GM23338 (cell line): ENCODE results near the gene GALNT7. TPM values are rescaled to one million over a fixed set of nuclear protein-coding genes. Genes with fewer than 3 reads are reported as not detected.

Experiments
- ATAC-seq: fragments of 200-7000 bp; cut with Tn5 transposase; 3 replicates; pipeline ENCODE4 v1.9.1; 2020
- DNase-seq: peaks from one replicate; pipeline ENCODE4 v3.0.0-alpha.2; 2015; ENCODE audit warnings: low spot score
- H2AFZ ChIP-seq: fragments of 200-600 bp; sonication (generic); 2 replicates; pipeline ENCODE4 v1.8.0; 2016; ENCODE audit warnings: antibody characterized with exemption, mild to moderate bottlenecking, moderate library complexity
- H3F3A ChIP-seq: fragments of 200-600 bp; sonication (generic); replicated peaks from 2 replicates; pipeline ENCODE4 v1.8.0; 2017; ENCODE audit warnings: antibody characterized with exemption, mixed run types, low read depth
- H3K27ac ChIP-seq: fragments of 200-600 bp; sonication (generic); 2 replicates; pipeline ENCODE4 v1.6.1; 2016; ENCODE audit warnings: low read depth
- H3K27me3 ChIP-seq: fragments of 200-600 bp; sonication (generic); 2 replicates; pipeline ENCODE4 v1.8.0; 2016; ENCODE audit warnings: mild to moderate bottlenecking, mixed run types, moderate library complexity; ENCODE audit not compliant: insufficient read depth
- H3K36me3 ChIP-seq: fragments of 200-600 bp; sonication (generic); 2 replicates; pipeline ENCODE4 v1.8.0; 2016; ENCODE audit warnings: mild to moderate bottlenecking; ENCODE audit not compliant: insufficient read depth
- H3K4me1 ChIP-seq: fragments of 200-600 bp; sonication (generic); 2 replicates; pipeline ENCODE4 v1.8.0; 2016; ENCODE audit warnings: mild to moderate bottlenecking, moderate library complexity; ENCODE audit not compliant: insufficient read depth
- H3K4me2 ChIP-seq: fragments of 200-600 bp; sonication (generic); 2 replicates; pipeline ENCODE4 v1.7.1; 2017; ENCODE audit warnings: mixed run types
- H3K4me3 ChIP-seq: fragments of 200-600 bp; sonication (generic); 2 replicates; pipeline ENCODE4 v1.6.1; 2016; ENCODE audit warnings: mixed run types
- H3K79me2 ChIP-seq: fragments of 200-600 bp; sonication (generic); replicated peaks from 2 replicates; pipeline ENCODE4 v1.8.0; 2017; ENCODE audit warnings: mild to moderate bottlenecking; ENCODE audit not compliant: insufficient read depth
- H3K9me2 ChIP-seq: fragments of 200-600 bp; sonication (generic); 2 replicates; pipeline ENCODE4 v1.8.0; 2017; ENCODE audit not compliant: insufficient read depth
- H4K20me1 ChIP-seq: fragments of 200-600 bp; sonication (generic); replicated peaks from 2 replicates; pipeline ENCODE4 v1.8.0; 2017; ENCODE audit warnings: mild to moderate bottlenecking; ENCODE audit not compliant: insufficient read depth
- H3K27ac Mint-ChIP-seq: 2 replicates; pipeline ENCODE4 v1.8.0; 2020; ENCODE audit warnings: inconsistent platforms, mild to moderate bottlenecking, moderate library complexity, mixed read lengths
- H3K27me3 Mint-ChIP-seq: 3 replicates; pipeline ENCODE4 v1.8.0; 2022; ENCODE audit warnings: low read depth, mild to moderate bottlenecking, moderate library complexity, mixed read lengths, inconsistent platforms; ENCODE audit not compliant: insufficient read depth, poor library complexity
- H3K36me3 Mint-ChIP-seq: 3 replicates; pipeline ENCODE4 v1.8.0; 2021; ENCODE audit warnings: low read depth, mild to moderate bottlenecking, inconsistent platforms, moderate library complexity, mixed read lengths
- H3K4me1 Mint-ChIP-seq: 3 replicates; pipeline ENCODE4 v1.8.0; 2020; ENCODE audit warnings: mild to moderate bottlenecking, inconsistent platforms, mixed read lengths
- H3K4me3 Mint-ChIP-seq: 3 replicates; pipeline ENCODE4 v1.8.0; 2021; ENCODE audit warnings: moderate library complexity, mild to moderate bottlenecking, inconsistent platforms, mixed read lengths
- H3K9me3 Mint-ChIP-seq: 3 replicates; pipeline ENCODE4 v1.8.0; 2020; ENCODE audit warnings: moderate library complexity, mild to moderate bottlenecking, inconsistent platforms, mixed read lengths
- CREB1 ChIP-seq: fragments of 250-450 bp; sonication (Bioruptor Pico); IDR thresholded peaks from 2 replicates; pipeline ENCODE4 v1.5.0; 2020; ENCODE audit warnings: low read depth, mild to moderate bottlenecking, moderate library complexity
- EZH2 ChIP-seq: fragments of 200-600 bp; sonication (generic); IDR thresholded peaks from one replicate; pipeline ENCODE4 v1.8.0; 2017; ENCODE audit warnings: antibody characterized with exemption, mild to moderate bottlenecking, low read depth; ENCODE audit not compliant: unreplicated experiment
- EZH2phosphoT487 ChIP-seq: fragments of 200-600 bp; sonication (generic); IDR thresholded peaks from one replicate; pipeline ENCODE4 v1.8.1; 2018; ENCODE audit warnings: antibody characterized with exemption; ENCODE audit not compliant: unreplicated experiment
- JUNB ChIP-seq: IDR thresholded peaks from one replicate; pipeline ENCODE4 v1.6.1; 2016; ENCODE audit warnings: antibody characterized with exemption; ENCODE audit not compliant: unreplicated experiment
- NANOG ChIP-seq: IDR thresholded peaks from 2 replicates; pipeline ENCODE4 v1.6.1; 2016; ENCODE audit warnings: antibody characterized with exemption, borderline replicate concordance
- POLR2AphosphoS5 ChIP-seq: IDR thresholded peaks from 2 replicates; pipeline ENCODE4 v1.6.1; 2016; ENCODE audit warnings: antibody characterized with exemption, low read depth
- ZNF114 ChIP-seq: fragments of 250-450 bp; sonication (Bioruptor Pico); IDR thresholded peaks from 2 replicates; pipeline ENCODE4 v1.5.0; 2020; ENCODE audit warnings: mild to moderate bottlenecking, moderate library complexity
- ZNF331 ChIP-seq: fragments of 250-450 bp; sonication (Bioruptor Pico); IDR thresholded peaks from 2 replicates; pipeline ENCODE4 v1.5.0; 2020; ENCODE audit warnings: low read depth, mild to moderate bottlenecking, moderate library complexity
- ZNF462 ChIP-seq: fragments of 250-450 bp; sonication (Bioruptor Pico); IDR thresholded peaks from 2 replicates; pipeline ENCODE4 v1.5.0; 2020; ENCODE audit warnings: mild to moderate bottlenecking, moderate library complexity
- polyA plus RNA-seq: library from polyadenylated mRNA; unstranded; fragments of >200 nt; fragmentation: Nextera tagmentation; extraction: Ambion mirVana; gene quantifications from 2 replicates; pipeline ENCODE4 v1.2.1, GENCODE V29; 2016
- total RNA-seq: library from RNA; depleted of rRNA; stranded (reverse); fragments of >200 nt; shearing (Covaris generic); gene quantifications from 2 replicates; pipeline ENCODE4 v1.2.3, GENCODE V29; 2014
- TF ChIP-seq, protein P1 (sequence below), 2 experiments: fragments of 200-600 bp in 1 of 2; sonication (generic) in 1 of 2; conservative IDR thresholded peaks; 2 replicates each; pipeline versions ENCODE4 v1.5.1 to v1.6.1; 2016 to 2017; ENCODE audit warnings: antibody characterized with exemption in 2 of 2, low read depth in 2 of 2, mild to moderate bottlenecking in 2 of 2, moderate library complexity in 1 of 2
- TF ChIP-seq, protein P2 (sequence below): IDR thresholded peaks from 2 replicates; pipeline ENCODE4 v1.6.1; 2016; ENCODE audit warnings: antibody characterized with exemption
- TF ChIP-seq, protein P3 (sequence below): IDR thresholded peaks from one replicate; pipeline ENCODE4 v1.6.1; 2018; ENCODE audit warnings: antibody characterized with exemption; ENCODE audit not compliant: unreplicated experiment

Gene GALNT7
- total and polyA plus RNA-seq, 2 experiments from 2014 or later = 31.8 to 72.2 TPM

DNA sequence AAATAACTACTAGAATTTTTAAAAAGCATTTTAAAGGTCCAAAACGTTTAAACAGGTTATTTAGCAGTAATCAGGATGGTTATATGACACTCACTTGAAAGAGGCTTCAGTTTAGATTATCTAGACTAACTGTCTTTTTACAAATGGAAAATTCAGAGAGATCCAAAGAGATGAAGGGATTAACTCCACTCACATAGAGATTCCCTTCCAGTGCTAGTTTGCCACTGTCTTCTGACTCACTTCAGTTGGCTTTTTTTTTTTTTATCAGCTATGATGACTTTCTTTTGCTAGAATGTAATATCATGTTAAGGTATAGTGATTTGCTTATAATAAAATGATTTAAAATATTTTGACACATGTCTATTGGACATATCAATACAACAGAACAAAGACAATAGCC lies 43.8 kb downstream of the GALNT7 start:
- Mint-ChIP-seq H3K27me3 (peaks cover 11% of the 10 kb centered on the region), H3K27ac (no peak overlapping the region), H3K4me1 (peaks cover 61% of the 10 kb centered on the region), H3K36me3 (peaks cover 6% of the 10 kb centered on the region; the same call in 2 of the 3 replicates), H3K9me3 (no peaks in the 10 kb centered on the region), H3K4me3 (no peak overlapping the region)
- Histone ChIP-seq H3K27me3 (no peaks in the 10 kb centered on the region), H3K4me2 (no peak overlapping the region), H3K27ac (no peak overlapping the region), H3K36me3 (no peaks in the 10 kb centered on the region), H3K4me1 (peaks cover 40% of the 10 kb centered on the region), H3F3A (no peaks in the 10 kb centered on the region), H3K4me3 (no peak overlapping the region), H3K79me2 (peaks cover 98% of the 10 kb centered on the region), H2AFZ (no peak overlapping the region), H4K20me1 (no peaks in the 10 kb centered on the region; the same call in 1 of the 2 replicates), H3K9me2 (no peaks in the 10 kb centered on the region)
- ATAC-seq (no peak), DNase-seq (no peak)
- TF ChIP-seq, protein P1, sequence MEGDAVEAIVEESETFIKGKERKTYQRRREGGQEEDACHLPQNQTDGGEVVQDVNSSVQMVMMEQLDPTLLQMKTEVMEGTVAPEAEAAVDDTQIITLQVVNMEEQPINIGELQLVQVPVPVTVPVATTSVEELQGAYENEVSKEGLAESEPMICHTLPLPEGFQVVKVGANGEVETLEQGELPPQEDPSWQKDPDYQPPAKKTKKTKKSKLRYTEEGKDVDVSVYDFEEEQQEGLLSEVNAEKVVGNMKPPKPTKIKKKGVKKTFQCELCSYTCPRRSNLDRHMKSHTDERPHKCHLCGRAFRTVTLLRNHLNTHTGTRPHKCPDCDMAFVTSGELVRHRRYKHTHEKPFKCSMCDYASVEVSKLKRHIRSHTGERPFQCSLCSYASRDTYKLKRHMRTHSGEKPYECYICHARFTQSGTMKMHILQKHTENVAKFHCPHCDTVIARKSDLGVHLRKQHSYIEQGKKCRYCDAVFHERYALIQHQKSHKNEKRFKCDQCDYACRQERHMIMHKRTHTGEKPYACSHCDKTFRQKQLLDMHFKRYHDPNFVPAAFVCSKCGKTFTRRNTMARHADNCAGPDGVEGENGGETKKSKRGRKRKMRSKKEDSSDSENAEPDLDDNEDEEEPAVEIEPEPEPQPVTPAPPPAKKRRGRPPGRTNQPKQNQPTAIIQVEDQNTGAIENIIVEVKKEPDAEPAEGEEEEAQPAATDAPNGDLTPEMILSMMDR (conservative IDR thresholded peaks at IDR 0.05; ENCODE audit: low read depth in 2 of 2) = no peak
- TF ChIP-seq ZNF331 (no peak), EZH2phosphoT487 (no peak), NANOG (no peak), ZNF114 (CRISPR knock-in tag) (no peak), ZNF462 (CRISPR knock-in tag) (no peak), EZH2 (no peak), POLR2AphosphoS5 (no peak), CREB1 (no peak), JUNB (no peak)
- TF ChIP-seq, protein P2, sequence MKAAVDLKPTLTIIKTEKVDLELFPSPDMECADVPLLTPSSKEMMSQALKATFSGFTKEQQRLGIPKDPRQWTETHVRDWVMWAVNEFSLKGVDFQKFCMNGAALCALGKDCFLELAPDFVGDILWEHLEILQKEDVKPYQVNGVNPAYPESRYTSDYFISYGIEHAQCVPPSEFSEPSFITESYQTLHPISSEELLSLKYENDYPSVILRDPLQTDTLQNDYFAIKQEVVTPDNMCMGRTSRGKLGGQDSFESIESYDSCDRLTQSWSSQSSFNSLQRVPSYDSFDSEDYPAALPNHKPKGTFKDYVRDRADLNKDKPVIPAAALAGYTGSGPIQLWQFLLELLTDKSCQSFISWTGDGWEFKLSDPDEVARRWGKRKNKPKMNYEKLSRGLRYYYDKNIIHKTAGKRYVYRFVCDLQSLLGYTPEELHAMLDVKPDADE = no peak
- TF ChIP-seq, protein P3, sequence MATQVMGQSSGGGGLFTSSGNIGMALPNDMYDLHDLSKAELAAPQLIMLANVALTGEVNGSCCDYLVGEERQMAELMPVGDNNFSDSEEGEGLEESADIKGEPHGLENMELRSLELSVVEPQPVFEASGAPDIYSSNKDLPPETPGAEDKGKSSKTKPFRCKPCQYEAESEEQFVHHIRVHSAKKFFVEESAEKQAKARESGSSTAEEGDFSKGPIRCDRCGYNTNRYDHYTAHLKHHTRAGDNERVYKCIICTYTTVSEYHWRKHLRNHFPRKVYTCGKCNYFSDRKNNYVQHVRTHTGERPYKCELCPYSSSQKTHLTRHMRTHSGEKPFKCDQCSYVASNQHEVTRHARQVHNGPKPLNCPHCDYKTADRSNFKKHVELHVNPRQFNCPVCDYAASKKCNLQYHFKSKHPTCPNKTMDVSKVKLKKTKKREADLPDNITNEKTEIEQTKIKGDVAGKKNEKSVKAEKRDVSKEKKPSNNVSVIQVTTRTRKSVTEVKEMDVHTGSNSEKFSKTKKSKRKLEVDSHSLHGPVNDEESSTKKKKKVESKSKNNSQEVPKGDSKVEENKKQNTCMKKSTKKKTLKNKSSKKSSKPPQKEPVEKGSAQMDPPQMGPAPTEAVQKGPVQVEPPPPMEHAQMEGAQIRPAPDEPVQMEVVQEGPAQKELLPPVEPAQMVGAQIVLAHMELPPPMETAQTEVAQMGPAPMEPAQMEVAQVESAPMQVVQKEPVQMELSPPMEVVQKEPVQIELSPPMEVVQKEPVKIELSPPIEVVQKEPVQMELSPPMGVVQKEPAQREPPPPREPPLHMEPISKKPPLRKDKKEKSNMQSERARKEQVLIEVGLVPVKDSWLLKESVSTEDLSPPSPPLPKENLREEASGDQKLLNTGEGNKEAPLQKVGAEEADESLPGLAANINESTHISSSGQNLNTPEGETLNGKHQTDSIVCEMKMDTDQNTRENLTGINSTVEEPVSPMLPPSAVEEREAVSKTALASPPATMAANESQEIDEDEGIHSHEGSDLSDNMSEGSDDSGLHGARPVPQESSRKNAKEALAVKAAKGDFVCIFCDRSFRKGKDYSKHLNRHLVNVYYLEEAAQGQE = no peak
